NCI-H82 treated with DMSO at 0.1 percent for 48 hours (cell line): ENCODE data around the gene STON2.
"Not testable (repeated sequence)": the region's sequence is repeated elsewhere in the genome, so short reads cannot be mapped to it uniquely, and the experiment has no call there.

Experiments used
- DNase-seq: peaks from one replicate; lab custom pipeline; 2025; ENCODE audit not compliant: unreplicated experiment; lab: John Stamatoyannopoulos, UW

The STON2 gene

GRCh38 chr14:81384900-81385299 is 15.2 kb downstream of the STON2 start:
- no peak for DNase-seq

DNA sequence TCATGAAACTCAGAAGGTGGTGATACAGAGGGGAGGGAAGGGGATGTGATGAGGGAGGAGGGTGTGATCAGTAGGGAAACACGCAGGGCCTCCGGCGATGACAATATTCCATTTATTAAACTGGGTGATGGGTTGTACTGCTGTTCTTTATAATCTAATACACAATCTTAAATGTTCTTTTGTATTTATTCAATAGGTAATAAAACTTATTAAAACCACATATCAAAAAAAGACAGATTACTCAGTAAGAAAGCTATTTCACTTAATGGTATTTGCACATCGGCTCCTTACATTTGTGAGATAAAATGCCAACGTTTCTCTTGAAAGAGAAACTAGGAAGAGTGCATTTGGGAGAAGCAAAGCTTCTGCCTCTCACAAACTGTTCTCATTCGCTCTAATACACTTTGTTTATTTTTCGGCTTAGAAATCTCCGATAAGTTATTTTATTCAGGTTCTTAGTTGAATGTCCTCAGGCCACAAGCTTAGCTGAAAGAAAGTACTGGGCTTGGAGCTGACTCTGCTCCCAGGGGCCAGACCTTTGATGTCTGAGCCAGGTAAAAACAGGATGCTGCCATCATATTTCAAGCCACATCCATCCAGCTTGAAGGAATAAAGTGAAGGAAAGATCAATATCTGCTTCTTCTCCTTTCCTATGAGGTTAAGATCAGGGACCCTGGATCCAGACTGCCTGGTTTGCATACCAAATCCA is 17.5 kb downstream of the STON2 start:
- no peak for DNase-seq

GRCh38 chr14:81380009-81380408 is 20.1 kb downstream of the STON2 start:
- not testable (repeated sequence) for DNase-seq

GRCh38 chr14:81371802-81372201 is 28.3 kb downstream of the STON2 start:
- no peak for DNase-seq

DNA sequence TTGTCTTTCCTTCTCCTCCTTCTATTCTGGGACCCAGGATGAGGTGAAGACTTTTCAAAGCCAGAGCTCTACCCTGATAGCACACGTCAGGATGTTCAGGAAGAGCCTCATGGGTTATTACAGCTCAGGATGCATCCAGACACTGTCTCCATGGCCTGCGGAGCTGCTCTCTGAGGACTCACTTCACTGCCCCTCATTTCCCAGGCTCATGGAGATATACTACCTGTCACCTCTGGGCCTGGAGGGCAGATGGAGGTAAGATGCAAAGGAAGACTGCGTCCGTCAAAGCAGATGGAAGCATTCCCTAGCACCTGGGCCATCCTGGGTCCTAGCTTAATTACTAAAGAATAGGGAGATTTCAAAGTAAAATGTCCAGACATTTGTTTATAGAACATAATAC is 32.6 kb downstream of the STON2 start:
- DNase-seq = no peak

- DNase-seq = no peak
Measured at GRCh38 chr14:81366884-81367283, 33.2 kb downstream of the STON2 start.

DNA sequence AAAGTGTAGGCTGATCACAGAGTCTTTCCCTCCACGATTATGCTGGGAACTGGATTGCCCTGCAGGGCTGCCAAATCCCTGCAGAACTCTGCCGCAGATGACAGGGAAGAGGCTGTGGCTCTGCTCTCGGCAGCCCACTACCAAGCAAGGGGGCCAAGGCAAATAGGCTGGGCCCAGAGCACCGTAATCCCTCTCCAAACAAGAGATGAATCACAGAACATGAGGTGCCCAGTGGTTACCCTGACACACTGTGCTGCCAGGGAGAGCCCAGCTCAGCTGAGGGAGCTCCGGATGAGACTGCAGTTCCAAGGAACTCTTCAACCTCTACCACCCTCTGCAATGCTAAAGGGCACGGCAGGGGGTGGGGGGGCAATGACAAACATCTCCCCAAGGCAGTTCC is 33.9 kb downstream of the STON2 start:
- peak; percentile 27 for DNase-seq

DNA sequence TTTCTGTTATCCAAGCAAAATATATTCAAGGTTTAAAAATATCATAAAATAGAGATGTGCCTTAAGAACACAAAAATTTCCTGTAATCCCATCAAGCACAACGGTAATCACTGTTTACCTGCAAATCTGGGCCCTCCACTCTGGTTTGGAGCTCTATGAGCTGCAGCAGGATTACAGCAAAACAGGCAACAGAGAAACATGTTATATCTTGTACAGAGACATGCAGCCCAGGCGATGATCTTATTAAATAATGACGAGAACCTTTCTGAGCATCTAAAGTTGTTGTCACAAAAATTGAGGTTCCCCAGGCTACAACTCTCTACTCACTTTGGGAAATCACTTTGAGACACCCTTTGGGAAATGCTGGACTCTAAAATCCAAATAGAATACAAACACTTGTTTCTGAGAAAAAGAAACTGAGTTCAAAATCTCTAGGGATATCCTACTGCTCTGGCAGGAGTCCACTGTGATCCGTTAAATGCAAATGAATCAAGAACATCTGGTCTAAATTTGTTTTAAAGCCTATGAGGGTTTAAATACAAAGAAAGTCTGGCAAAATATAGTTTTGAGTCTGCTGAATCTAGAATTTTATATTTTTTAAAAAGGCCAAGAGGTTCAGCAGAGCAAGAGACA is 36.3 kb downstream of the STON2 start:
- DNase-seq = peak; percentile 34

GRCh38 chr14:81353691-81354323 is 46.3 kb downstream of the STON2 start:
- no peak for DNase-seq

GRCh38 chr14:81352413-81352812 is 47.7 kb downstream of the STON2 start:
- no peak for DNase-seq

DNA sequence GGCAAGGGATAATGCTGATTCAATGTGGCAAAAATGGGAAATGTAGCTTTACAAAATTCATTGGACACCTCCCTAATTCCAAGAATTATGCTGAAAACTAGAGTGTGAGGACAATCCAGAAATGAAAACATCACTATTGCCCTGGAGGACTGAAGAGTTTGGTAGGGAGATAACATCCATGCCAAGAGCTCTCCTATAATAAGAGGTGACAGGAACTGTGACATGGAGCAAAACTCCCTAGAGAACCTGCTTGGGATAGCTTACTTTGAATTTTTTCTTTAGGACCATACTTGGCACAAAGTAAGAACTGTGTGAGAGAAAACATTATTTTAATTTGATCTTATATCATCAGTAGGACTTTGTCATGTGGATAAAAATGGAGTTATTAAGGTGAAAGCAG is 48.9 kb downstream of the STON2 start:
- no peak for DNase-seq

DNA sequence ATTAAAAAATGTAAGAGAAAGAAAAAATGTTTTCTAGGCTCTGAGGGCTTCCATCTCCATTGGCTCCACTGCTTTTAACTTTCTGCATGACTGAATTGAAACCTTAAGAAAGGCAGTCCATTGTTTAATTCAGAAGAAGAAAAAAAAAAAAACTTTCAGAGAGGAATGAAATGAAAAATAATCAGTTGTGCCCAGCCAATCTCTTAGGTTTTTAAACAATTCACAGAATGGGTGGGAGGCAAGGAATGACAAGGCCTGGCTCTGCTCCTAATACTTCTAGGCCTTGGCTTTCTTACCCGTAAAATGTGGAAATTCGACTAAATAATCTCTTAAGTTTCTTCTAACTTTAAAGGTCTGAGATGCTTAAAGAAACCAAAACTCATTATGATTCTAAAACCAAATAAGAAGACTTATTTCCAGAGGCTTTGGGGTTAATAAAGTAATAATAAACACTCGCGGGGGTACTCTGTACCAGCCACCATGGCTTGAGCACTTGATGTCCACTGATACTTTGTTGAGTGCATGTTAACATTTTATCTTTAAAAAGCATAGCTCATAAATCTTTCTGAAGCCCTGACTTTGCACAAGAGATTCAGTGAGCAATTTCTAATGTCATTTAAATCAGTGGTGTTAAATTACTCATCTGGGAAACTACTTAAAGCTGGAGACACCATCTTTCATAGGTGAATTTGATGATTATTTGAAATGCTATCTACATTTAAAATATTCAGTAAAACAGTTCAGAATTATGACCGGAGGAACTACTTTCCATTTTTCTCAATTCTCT is 49.6 kb downstream of the STON2 start:
- no peak for DNase-seq

DNA sequence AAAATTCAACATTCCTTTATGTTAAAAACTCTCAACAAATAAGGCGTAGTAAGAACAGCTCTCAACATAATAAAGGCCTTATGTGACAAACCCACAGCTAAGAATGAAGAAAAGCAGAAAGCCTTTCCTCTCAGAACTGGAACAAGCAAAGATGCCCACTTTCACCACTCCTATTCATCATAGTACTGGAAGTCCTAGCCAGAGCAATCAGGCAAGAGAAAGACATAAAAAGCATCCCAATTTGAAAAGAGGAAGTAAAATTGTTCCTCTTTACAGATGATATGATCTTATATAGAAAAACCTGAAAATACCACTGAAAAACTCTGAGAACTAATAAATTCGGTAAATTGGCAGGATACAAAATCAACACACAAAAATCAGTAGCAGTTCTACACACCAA is 52.1 kb downstream of the STON2 start:
- DNase-seq = no peak

DNA sequence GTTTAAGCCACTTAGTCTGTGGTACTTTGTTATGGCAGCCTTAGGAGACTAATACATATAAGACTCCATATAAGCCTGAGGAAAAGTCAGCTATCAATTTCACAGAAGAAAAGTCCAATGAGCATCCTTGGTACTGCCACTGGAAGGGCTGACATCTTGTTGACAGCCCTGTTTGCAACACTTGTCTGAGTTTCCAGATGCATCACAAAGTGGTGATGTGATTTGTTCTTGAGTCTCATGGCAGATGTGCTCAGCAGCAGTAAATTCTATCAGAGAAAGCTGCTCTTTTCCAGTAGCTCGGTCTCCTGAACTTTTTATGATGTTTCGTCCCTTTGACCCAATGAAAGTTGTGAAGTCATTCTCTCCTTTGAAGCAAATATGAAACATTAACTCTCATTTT is 54.3 kb downstream of the STON2 start:
- DNase-seq = no peak

- DNase-seq = no peak
Measured at GRCh38 chr14:81344481-81345160, 55.5 kb downstream of the STON2 start.

GRCh38 chr14:81343701-81344100 is 56.4 kb downstream of the STON2 start:
- no peak for DNase-seq

DNA sequence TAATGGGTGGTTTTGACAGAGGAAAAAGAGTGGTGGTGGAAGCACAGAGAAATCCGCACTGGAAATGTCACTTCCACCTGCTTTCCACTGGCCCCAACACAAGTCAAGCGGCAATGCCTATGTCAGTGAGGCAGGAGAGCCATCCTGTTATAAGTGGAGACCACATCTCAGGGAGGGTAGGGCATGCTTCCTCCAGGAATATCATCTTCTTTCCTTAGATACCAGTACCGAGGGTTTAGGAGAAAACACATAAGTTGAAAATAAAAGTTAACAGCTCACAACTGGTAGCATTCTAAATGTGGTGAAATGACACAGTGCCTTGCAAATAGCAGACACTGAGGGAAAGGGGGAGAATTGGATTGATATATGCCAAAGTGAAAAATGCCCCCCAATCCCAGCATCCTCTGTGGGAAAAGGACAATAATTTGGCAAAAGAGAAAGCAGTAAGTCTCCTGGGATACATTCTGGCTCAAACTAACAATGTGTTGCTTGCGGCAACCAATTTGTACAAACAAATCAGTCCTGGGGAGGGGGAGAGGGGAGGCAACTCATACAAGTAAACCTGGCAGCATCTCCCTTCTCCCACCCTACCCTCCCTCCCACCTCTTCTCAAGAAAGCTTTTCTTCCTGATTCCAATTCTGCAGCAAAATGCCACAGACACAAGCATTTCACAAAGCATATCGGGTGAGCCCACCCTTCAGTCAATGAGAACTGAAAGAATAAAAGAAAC is 57.1 kb downstream of the STON2 start:
- no peak for DNase-seq

DNA sequence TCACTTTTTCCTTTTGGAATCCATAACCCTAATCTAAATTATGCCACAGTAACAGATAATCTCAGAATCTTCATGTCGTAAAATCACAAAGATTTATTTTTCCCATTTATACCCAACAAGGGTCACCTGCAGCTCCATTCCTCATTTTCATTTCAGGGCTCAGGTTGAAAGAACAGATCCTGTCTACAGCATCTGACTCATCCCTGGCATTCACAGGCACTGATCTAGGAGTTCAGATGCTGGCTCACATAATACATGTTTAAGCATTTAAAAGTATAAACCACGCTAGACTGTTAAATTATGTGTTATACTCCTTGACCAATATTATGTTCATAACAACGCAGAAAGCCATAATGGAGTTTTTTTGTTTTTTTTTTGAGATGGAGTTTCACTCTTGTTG is 58.3 kb downstream of the STON2 start:
- DNase-seq = no peak

GRCh38 chr14:81341370-81341769 is 58.8 kb downstream of the STON2 start:
- DNase-seq = no peak

DNA sequence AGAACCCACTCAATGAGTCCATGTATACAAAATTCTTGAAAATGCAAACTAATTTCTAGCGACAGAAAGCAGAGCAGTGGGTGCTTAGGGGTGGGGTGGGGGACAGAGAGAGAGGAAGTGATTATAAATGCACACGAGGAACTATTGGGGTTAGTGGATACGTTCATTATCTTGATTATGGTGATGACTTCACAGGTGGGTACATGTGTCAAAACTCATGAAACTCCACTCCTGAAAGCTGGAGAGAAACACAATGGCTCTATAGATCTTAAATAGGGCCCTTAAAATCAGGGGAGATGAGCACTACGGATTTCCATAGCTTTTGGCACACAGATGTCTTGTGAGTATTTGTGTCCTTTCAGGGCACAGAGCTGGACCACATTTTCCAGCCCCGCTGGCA is 59.9 kb downstream of the STON2 start:
- no peak for DNase-seq
